Activated CD4-positive, alpha-beta T cell treated with anti-CD3 and anti-CD28 coated beads for 24 hours (primary cell): Measurements from ENCODE around the gene KNCN.

Experiments
- DNase-seq, 2 donors: peaks; one replicate each; pipeline ENCODE4 v3.0.0-alpha.2; 2020; ENCODE audit warnings: low read depth in 2 of 2

Gene KNCN

GRCh38 chr1:46543761-46544560 lies 7.5 kb downstream of the KNCN start:
- DNase-seq, result no peak

- no peak for DNase-seq
Observed at GRCh38 chr1:46543382-46543760, 8.1 kb downstream of the KNCN start.

- no peak for DNase-seq
Observed at GRCh38 chr1:46539972-46540371, 11.5 kb downstream of the KNCN start.

- no peak for DNase-seq
Observed at GRCh38 chr1:46538147-46538546, 13.3 kb downstream of the KNCN start.

GRCh38 chr1:46537651-46538050 lies 13.8 kb downstream of the KNCN start:
- DNase-seq, result no peak

GRCh38 chr1:46536527-46536926 lies 14.9 kb downstream of the KNCN start:
- no peak for DNase-seq

- no peak for DNase-seq
Observed at GRCh38 chr1:46535063-46535462, 16.4 kb downstream of the KNCN start.

- DNase-seq, result peak in 1 of 2 donors; percentile 15
Observed at GRCh38 chr1:46533179-46533864, 18.1 kb downstream of the KNCN start.

- peak; percentile 59 to 63 for DNase-seq
Observed at GRCh38 chr1:46532498-46533178, 18.8 kb downstream of the KNCN start.

- DNase-seq, result no peak
Observed at GRCh38 chr1:46532095-46532494, 19.4 kb downstream of the KNCN start.

GRCh38 chr1:46530791-46531409 lies 20.5 kb downstream of the KNCN start:
- no peak for DNase-seq

GRCh38 chr1:46530311-46530710 lies 21.1 kb downstream of the KNCN start:
- DNase-seq, result no peak

- no peak for DNase-seq
Observed at GRCh38 chr1:46529031-46529630, 22.3 kb downstream of the KNCN start.

GRCh38 chr1:46528297-46528955 lies 23.0 kb downstream of the KNCN start:
- DNase-seq, result no peak

GRCh38 chr1:46527474-46528296 lies 23.8 kb downstream of the KNCN start:
- DNase-seq, result peak; percentile 62 to 73

GRCh38 chr1:46526691-46527291 lies 24.7 kb downstream of the KNCN start:
- DNase-seq, result no peak

GRCh38 chr1:46526013-46526690 lies 25.3 kb downstream of the KNCN start:
- DNase-seq, result no peak

- DNase-seq, result no peak
Observed at GRCh38 chr1:46525253-46525983, 26.0 kb downstream of the KNCN start.

GRCh38 chr1:46524843-46525242 lies 26.6 kb downstream of the KNCN start:
- no peak for DNase-seq
